GM12873 (cell line): ENCODE results near the gene NCKAP5.

Source experiments
- CTCF ChIP-seq: IDR thresholded peaks from 2 replicates; pipeline ENCODE4 v1.5.1; 2012; ENCODE audit warnings: low read depth, mild to moderate bottlenecking, moderate library complexity, low read length, control low read depth; ENCODE audit not compliant: insufficient read depth; ENCODE audit errors: missing control alignments

The NCKAP5 gene

GRCh38 chr2:132662732-132663131 lies 905.5 kb downstream of the NCKAP5 start:
- TF ChIP-seq CTCF, result no peak

GRCh38 chr2:132659331-132659730 lies 908.9 kb downstream of the NCKAP5 start:
- TF ChIP-seq CTCF, result no peak

- no peak for TF ChIP-seq CTCF
Measured at GRCh38 chr2:132656266-132656975, 911.8 kb downstream of the NCKAP5 start.

GRCh38 chr2:132654968-132655367 lies 913.3 kb downstream of the NCKAP5 start:
- TF ChIP-seq CTCF, result no peak

GRCh38 chr2:132654335-132654734 lies 913.9 kb downstream of the NCKAP5 start:
- no peak for TF ChIP-seq CTCF

- no peak for TF ChIP-seq CTCF
Measured at GRCh38 chr2:132652474-132652873, 915.8 kb downstream of the NCKAP5 start.

GRCh38 chr2:132651115-132652045 lies 916.9 kb downstream of the NCKAP5 start:
- peak; percentile 38 for TF ChIP-seq CTCF
